MM.1S (cell line): ENCODE results near the gene PCDH8.

Source experiments
- DNase-seq: peaks from one replicate; pipeline ENCODE4 v3.0.0-alpha.2; 2015
- H2AFZ ChIP-seq: fragments of 300-600 bp; sonication (generic); 2 replicates; pipeline ENCODE4 v1.6.0; 2016; ENCODE audit warnings: antibody characterized with exemption, low read length
- H3F3A ChIP-seq: fragments of 300-600 bp; sonication (generic); 2 replicates; pipeline ENCODE4 v1.6.1; 2016; ENCODE audit warnings: mild to moderate bottlenecking, antibody characterized with exemption, low read length, moderate library complexity, mixed read lengths; ENCODE audit not compliant: insufficient read depth
- H3K27ac ChIP-seq: fragments of 300-600 bp; sonication (generic); 2 replicates; pipeline ENCODE4 v1.5.1; 2016; ENCODE audit warnings: mild to moderate bottlenecking, low read length
- H3K27me3 ChIP-seq: fragments of 300-600 bp; sonication (generic); replicated peaks from 2 replicates; pipeline ENCODE4 v1.6.0; 2016; ENCODE audit warnings: low read length; ENCODE audit not compliant: insufficient read depth
- H3K36me3 ChIP-seq: fragments of 300-600 bp; sonication (generic); replicated peaks from 2 replicates; pipeline ENCODE4 v1.6.1; 2016; ENCODE audit warnings: mild to moderate bottlenecking, low read length, mixed read lengths; ENCODE audit not compliant: insufficient read depth
- H3K4me1 ChIP-seq: fragments of 300-600 bp; sonication (generic); 2 replicates; pipeline ENCODE4 v1.6.1; 2016; ENCODE audit warnings: low read length, mixed read lengths
- H3K4me2 ChIP-seq: fragments of 300-600 bp; sonication (generic); 2 replicates; pipeline ENCODE4 v1.6.0; 2016; ENCODE audit warnings: low read depth, low read length
- H3K4me3 ChIP-seq: fragments of 300-600 bp; sonication (generic); 2 replicates; pipeline ENCODE4 v1.5.1; 2016; ENCODE audit warnings: low read length, mixed read lengths
- H3K79me2 ChIP-seq: fragments of 300-600 bp; sonication (generic); 2 replicates; pipeline ENCODE4 v1.6.1; 2016; ENCODE audit warnings: mixed run types, low read length, mixed read lengths
- H3K9ac ChIP-seq: fragments of 300-600 bp; sonication (generic); 2 replicates; pipeline ENCODE4 v1.6.1; 2016; ENCODE audit warnings: low read length, mixed read lengths
- H3K9me2 ChIP-seq: fragments of 300-600 bp; sonication (generic); replicated peaks from 2 replicates; pipeline ENCODE4 v1.6.1; 2016; ENCODE audit warnings: mild to moderate bottlenecking, low read length, mixed read lengths; ENCODE audit not compliant: insufficient read depth
- H3K9me3 ChIP-seq: fragments of 300-600 bp; sonication (generic); replicated peaks from 2 replicates; pipeline ENCODE4 v1.6.1; 2016; ENCODE audit warnings: mild to moderate bottlenecking, low read length, mixed read lengths; ENCODE audit not compliant: insufficient read depth
- H4K20me1 ChIP-seq: fragments of 300-600 bp; sonication (generic); 2 replicates; pipeline ENCODE4 v1.6.1; 2016; ENCODE audit warnings: mild to moderate bottlenecking, low read length, moderate library complexity, mixed read lengths; ENCODE audit not compliant: insufficient read depth
- CTCF ChIP-seq: fragments of 300-600 bp; sonication (generic); IDR thresholded peaks from 2 replicates; pipeline ENCODE4 v1.5.1; 2016; ENCODE audit warnings: antibody characterized with exemption, low read length, mixed read lengths
- EZH2 ChIP-seq: fragments of 300-600 bp; sonication (generic); optimal IDR thresholded peaks from 2 replicates; pipeline ENCODE3; 2017; ENCODE audit warnings: low read depth, mild to moderate bottlenecking, antibody characterized with exemption, low read length, mixed read lengths
- EZH2phosphoT487 ChIP-seq: fragments of 300-600 bp; sonication (generic); IDR thresholded peaks from 2 replicates; pipeline ENCODE4 v1.6.1; 2018; ENCODE audit warnings: antibody characterized with exemption, low read length

Gene PCDH8

GRCh38 chr13:52892925-52893324, 44.5 kb upstream of the PCDH8 start:
- no peaks in the 10 kb centered on the region for H3K9me2 ChIP-seq
- H3K9me3 ChIP-seq, result no peaks in the 10 kb centered on the region
- H3K27me3 ChIP-seq, result no peaks in the 10 kb centered on the region
- H3K4me3 ChIP-seq, result no peak overlapping the region
- H3K36me3 ChIP-seq, result no peaks in the 10 kb centered on the region
- H3K9ac ChIP-seq, result no peak overlapping the region
- TF ChIP-seq CTCF, result no peak
- no peak for TF ChIP-seq EZH2phosphoT487
- TF ChIP-seq EZH2, result no peak
- H3K4me2 ChIP-seq, result no peak overlapping the region
- H3K79me2 ChIP-seq, result no peaks in the 10 kb centered on the region
- DNase-seq, result no peak
- H4K20me1 ChIP-seq, result no peaks in the 10 kb centered on the region
- H3F3A ChIP-seq, result no peaks in the 10 kb centered on the region
- H3K27ac ChIP-seq, result no peak overlapping the region
- no peaks in the 10 kb centered on the region for H3K4me1 ChIP-seq
- no peak overlapping the region for H2AFZ ChIP-seq

GRCh38 chr13:52891706-52892105, 43.3 kb upstream of the PCDH8 start:
- Histone ChIP-seq H3K9ac (no peak overlapping the region), H4K20me1 (no peaks in the 10 kb centered on the region), H3K9me3 (no peaks in the 10 kb centered on the region), H3K79me2 (no peaks in the 10 kb centered on the region), H3K4me1 (no peaks in the 10 kb centered on the region), H2AFZ (no peak overlapping the region), H3K4me3 (no peak overlapping the region), H3K27ac (no peak overlapping the region), H3K36me3 (no peaks in the 10 kb centered on the region), H3K9me2 (no peaks in the 10 kb centered on the region), H3K27me3 (no peaks in the 10 kb centered on the region), H3F3A (no peaks in the 10 kb centered on the region), H3K4me2 (no peak overlapping the region)
- no peak for DNase-seq
- TF ChIP-seq CTCF (no peak), EZH2phosphoT487 (no peak), EZH2 (no peak)

- Histone ChIP-seq H3K36me3 (no peaks in the 10 kb centered on the region), H3K9ac (no peak overlapping the region), H3K9me3 (no peaks in the 10 kb centered on the region), H3F3A (no peaks in the 10 kb centered on the region), H3K4me2 (no peak overlapping the region), H3K79me2 (no peaks in the 10 kb centered on the region), H4K20me1 (no peaks in the 10 kb centered on the region), H3K4me3 (no peak overlapping the region), H3K27me3 (no peaks in the 10 kb centered on the region), H3K9me2 (no peaks in the 10 kb centered on the region), H3K27ac (no peak overlapping the region), H2AFZ (no peak overlapping the region), H3K4me1 (peaks cover 13% of the 10 kb centered on the region)
- DNase-seq, result no peak
- TF ChIP-seq EZH2phosphoT487 (no peak), EZH2 (no peak), CTCF (no peak)
Measured at GRCh38 chr13:52887165-52887564, 38.7 kb upstream of the PCDH8 start.
